Left cardiac atrium (tissue), 4 donors: ENCODE results near the gene ITGAD. TPM values are rescaled to one million over a fixed set of nuclear protein-coding genes. Genes with fewer than 3 reads are reported as not detected.

Experiments
- ATAC-seq, 2 donors: fragments of 200-7000 bp; cut with Tn5 transposase; one replicate each; pipeline ENCODE4 v1.9.1; 2020; ENCODE audit warnings: mild to moderate bottlenecking in 2 of 2, moderate library complexity in 2 of 2
- DNase-seq: peaks from one replicate; pipeline ENCODE4 v3.0.0-alpha.2; 2020
- intact Hi-C, 2 donors: fragments of 100-400 bp; cut with DNase I; formaldehyde crosslinking; loops; one replicate each; pipeline versions ENCODE4 v1.14.1 to v1.15.1; 2022 to 2023
- total RNA-seq, 2 donors: library from RNA; stranded (reverse); fragmentation: NEBNext Ultra II Directional; extraction: Animal tissue kit (Norgen Biotek cat#: 25700); gene quantifications; one replicate each; pipeline ENCODE4 v1.2.1, GENCODE V29; 2021
- donor health status: DM: no; HTN: yes; CAD: no.
- donor health status: DM: no; HTN: yes; CAD: no; lungs with severe emphysema.
- donor health status: DM: yes; HTN: yes; CAD: no.
- donor health status: Dilated cardiomyopathy.

ITGAD gene
- total RNA-seq, 2 donors from 2014 or later, result 0.24 TPM; not detected in 1

DNA sequence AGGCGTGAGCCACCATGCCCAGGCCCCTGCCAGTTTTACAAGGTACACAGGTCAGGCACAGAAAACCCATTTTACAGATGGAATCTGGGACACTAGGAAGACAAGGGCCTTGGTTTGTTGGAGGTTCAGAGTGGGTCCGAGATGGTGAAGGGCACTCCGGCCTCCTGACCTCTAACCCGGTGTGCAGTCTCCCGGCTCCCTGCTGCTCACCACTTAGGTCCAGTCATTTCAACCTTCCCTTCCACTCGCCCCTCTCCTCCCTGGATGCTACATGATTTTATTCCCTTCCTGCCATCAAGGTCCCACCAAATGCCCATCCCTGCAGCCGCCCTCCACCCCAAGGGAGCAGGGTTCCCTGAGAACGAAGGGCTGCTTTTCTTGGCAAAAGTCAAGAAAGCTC is 29.4 kb upstream of the ITGAD start:
- intact Hi-C loops, result no loop called here
- ATAC-seq, result no peak
- no peak for DNase-seq

DNA sequence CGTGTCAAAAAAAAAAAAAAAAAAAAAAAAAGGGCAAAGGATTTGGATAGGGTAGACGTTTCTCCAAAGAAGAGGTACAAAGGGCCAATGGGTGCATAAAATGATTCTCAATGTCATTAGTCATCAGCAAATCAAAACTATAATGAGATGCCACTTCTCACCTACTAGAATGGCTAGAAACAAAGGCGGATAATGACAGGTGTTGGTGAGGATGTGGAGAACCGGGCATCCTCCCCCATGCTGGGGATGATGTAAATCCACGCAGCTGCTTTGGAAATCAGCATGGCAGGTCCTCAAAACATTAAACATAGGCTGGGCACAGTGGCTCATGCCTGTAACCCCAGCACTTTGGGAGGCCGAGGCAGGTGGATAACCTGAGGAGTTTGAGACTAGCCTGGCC is 28.7 kb upstream of the ITGAD start:
- intact Hi-C loops, result no loop called here
- DNase-seq (no peak), ATAC-seq (no peak)

DNA sequence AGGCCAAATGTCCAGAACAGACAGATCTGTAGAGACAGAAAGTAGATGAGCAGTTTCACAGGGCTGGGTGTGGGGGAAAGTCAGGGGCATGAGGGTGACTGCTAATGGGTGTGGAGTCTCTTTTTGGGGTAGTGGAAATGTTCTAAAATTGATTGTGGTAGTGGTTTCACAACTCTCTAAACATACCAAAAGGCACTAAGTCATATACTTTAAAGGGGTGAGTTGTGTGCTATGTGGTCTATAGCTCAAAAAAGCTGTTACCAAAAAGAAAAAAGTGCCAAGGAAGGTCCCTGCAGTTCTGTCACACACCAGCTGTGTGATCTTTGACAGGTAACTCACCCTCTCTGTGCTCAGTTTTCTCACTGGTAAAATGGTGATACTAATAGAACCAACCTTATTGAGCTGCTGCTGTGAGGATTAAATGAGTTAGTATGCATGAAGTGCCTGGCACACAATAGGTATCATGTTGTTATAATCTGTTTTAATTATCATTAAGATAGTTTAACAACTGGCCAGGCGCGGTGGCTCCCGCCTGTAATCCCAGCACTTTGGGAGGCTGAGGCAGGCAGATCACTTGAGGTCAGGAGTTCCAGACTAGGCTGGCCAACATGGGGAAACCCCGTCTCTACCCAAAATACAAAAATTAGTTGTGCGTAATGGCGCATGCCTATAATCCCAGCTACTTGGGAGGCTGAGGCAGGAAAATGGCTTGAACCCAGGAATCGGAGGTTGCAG is 27.8 kb upstream of the ITGAD start:
- no peak for DNase-seq
- ATAC-seq, result no peak
- intact Hi-C loops, result no loop called here

DNA sequence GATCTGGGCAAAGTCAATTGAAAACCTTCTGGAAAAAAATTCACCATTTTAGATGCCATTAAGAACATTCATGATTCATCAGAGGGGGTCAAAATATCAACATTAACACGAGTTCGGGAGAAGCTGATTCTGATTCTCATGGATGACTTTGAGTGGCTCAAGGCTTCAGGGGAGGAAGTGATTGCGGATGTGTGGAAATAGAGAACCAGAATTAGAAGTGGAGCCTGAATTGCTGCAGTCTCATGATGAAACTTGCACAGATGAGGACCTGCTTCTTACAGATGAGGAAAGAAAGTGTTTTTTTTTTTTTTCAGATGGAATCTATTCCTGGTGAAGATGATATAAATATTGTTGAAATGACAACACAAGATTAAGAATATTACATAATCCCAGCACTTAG is 25.3 kb upstream of the ITGAD start:
- intact Hi-C loops, result no loop called here
- ATAC-seq (peak in 1 of 2 donors; percentile 29), DNase-seq (no peak)

DNA sequence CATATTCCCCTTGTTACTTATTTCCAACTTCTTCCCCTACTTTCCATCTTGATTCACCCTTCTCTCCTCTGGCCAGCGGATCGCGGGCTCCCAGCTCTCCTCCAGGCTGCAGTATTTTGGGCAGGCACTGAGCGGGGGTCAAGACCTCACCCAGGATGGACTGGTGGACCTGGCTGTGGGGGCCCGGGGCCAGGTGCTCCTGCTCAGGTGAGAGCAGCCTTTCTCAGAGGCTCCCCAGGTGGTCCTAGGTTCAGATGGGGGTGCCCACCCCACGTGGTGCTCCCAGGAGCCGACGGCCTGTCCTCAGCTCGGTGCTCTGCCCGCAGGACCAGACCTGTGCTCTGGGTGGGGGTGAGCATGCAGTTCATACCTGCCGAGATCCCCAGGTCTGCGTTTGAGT is 22.1 kb upstream of the ITGAD start:
- DNase-seq, result no peak
- intact Hi-C loops, result no loop called here
- ATAC-seq, result no peak

DNA sequence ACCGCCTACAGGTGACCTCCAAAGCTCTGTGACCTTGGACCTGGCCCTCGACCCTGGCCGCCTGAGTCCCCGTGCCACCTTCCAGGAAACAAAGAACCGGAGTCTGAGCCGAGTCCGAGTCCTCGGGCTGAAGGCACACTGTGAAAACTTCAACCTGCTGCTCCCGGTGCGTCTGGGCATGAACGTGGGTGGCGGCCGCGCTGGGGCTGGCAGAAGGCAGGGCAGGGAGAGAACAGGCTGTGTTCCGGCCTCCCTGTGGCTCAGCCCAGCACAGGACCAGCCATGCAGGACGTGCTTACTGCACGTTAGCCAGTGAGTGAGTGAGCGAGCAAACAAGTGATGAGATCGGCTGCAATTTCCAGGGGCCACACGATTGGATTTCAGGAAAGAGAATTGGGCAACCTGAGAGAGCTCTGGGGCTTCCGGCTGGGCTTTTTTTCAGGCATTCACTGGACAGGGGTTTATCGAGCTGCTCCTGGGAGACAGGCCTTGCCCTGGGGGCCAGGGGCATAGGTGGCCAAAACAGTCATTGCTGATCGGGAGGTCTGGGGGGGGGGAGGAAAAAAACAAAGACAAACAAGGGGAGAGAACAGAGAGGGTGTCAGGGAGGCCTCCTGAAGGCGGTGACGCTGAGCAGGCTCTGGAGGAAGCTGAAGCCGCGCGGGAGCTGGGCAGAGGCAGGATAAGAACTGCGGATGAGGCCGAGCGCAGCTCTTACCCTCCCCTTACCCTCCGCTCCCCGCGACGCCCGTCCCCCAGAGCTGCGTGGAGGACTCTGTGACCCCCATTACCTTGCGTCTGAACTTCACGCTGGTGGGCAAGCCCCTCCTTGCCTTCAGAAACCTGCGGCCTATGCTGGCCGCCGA is 21.3 kb upstream of the ITGAD start:
- intact Hi-C loops, result no loop called here
- ATAC-seq (no peak), DNase-seq (no peak)

DNA sequence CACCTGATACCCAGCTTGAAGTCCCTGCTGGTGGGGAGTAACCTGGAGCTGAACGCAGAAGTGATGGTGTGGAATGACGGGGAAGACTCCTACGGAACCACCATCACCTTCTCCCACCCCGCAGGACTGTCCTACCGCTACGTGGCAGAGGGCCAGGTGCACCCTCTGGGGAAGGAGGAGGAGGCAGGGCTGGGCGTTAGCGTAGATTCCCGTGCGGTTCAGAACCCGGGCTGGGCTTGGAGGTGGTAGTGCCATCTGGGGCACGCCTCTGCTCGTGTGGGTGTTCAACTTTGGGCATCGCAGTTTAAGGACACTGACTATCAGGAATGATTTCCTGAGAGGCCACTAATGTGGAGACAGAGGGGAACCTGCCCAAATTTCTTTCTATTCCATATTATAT is 19.9 kb upstream of the ITGAD start:
- ATAC-seq (no peak), DNase-seq (no peak)
- intact Hi-C loops, result no loop called here

DNA sequence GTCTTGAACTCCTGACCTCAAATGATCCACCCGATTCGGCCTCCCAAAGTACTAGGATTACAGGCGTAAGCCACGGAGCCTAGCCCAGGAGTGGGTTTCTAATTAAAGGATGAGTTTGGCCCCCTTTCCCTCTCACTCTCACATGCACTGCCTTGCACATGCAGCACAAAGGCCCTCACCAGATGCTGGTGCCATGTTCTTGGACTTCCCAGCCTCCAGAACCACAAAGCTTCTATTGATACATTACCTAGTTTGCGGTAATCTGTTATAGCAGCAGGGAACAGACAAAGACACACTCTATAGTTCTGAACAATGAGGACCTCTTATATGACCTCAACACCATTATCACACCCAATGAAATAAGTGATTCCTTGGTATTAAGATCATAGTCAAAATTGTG is 17.9 kb upstream of the ITGAD start:
- ATAC-seq, result no peak
- no peak for DNase-seq
- intact Hi-C loops, result no loop called here

DNA sequence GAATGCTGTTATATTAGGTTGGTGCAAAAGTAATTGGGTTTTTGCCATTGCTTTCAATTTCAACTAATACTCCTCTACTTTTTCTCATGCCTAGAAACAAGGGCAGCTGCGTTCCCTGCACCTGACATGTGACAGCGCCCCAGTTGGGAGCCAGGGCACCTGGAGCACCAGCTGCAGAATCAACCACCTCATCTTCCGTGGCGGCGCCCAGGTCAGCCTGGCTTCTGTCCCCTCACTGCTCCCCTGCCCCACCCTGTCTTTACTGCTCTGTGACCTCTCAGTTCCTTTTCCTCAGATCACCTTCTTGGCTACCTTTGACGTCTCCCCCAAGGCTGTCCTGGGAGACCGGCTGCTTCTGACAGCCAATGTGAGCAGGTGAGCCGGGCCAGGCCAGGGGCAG is 16.4 kb upstream of the ITGAD start:
- no peak for DNase-seq
- no peak for ATAC-seq
- intact Hi-C loops, result no loop called here

DNA sequence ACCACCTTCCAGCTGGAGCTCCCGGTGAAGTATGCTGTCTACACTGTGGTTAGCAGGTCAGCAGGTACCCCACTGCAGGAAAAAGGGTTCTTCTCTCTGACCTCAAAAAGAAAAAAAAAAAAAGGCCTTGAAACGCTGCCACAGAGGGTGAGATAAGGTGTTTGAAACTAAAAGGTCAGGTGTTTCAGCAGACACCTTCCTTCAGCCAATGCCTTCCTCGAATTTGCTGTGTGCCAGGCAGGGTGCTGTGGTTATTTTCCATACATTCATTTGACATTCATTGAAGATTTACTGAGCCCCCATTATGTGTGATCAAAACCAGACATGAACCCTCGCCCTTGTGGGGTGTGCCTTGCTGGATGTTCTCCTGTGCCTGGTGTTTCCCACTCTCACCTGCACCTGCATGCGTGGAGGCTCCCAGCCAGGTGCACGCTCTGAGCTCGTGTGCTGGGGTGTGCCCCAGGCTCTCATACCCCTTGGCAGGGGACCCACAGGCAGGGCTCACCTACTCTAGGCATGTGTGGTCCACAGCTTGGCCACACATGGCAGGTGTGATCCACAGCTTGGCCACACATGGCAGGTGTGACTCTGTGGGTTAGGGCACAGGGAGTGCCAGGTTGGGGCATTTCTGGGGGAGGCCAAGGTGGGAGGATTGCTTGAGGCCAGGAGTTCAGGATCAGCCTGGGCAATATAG is 15.8 kb upstream of the ITGAD start:
- ATAC-seq, result no peak
- intact Hi-C loops, result no loop called here
- no peak for DNase-seq

DNA sequence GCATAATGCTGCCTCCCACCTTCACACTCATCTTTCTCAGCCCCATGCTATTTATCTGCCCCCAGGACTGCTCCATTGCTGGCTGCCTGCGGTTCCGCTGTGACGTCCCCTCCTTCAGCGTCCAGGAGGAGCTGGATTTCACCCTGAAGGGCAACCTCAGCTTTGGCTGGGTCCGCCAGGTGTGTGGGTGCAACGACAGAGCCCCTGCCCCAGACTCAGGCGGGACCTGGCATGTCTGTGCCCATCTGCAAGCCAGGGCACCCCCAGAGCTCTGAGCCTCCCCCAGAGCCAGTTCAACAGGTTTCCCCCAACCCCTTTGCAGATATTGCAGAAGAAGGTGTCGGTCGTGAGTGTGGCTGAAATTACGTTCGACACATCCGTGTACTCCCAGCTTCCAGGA is 12.9 kb upstream of the ITGAD start:
- DNase-seq (no peak), ATAC-seq (no peak)
- intact Hi-C loops, result no loop called here

DNA sequence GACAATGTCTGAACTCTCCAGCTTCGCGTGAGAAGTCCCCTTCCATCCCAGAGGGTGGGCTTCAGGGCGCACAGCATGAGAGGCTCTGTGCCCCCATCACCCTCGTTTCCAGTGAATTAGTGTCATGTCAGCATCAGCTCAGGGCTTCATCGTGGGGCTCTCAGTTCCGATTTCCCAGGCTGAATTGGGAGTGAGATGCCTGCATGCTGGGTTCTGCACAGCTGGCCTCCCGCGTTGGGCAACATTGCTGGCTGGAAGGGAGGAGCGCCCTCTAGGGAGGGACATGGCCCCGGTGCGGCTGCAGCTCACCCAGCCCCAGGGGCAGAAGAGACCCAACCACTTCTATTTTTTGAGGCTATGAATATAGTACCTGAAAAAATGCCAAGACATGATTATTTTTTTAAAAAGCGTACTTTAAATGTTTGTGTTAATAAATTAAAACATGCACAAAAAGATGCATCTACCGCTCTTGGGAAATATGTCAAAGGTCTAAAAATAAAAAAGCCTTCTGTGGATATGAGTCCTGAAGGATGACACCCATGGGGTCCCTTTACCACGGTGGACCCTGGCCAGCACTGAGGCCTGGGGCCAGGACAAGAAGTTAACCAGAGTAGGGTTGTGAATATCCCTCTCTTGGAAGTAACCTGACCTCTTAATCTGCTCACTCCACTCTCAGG is 10.5 kb upstream of the ITGAD start:
- ATAC-seq, result peak; percentile 83 to 86
- intact Hi-C loops, result no loop called here
- DNase-seq, result peak; percentile 64

DNA sequence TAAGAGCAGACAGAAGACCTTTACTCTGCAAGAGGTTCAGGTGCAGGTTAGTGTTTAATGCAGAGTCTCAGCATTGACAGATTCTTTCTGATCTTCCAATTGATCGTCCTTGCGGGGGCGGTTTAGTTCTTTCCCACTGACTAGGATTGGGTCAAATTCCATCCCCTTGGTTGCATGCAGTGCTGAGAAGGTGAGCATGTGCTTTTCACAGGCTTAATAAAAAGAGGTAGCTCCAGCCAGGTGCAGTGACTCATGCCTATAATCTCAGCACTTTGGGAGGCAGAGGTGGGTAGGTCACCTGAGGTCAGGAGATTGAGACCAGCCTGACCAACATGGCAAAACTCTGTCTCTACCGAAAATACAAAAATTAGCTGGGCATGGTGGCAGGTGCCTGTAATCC is 7.5 kb upstream of the ITGAD start:
- ATAC-seq (no peak), DNase-seq (no peak)
- intact Hi-C loops, result no loop called here

DNA sequence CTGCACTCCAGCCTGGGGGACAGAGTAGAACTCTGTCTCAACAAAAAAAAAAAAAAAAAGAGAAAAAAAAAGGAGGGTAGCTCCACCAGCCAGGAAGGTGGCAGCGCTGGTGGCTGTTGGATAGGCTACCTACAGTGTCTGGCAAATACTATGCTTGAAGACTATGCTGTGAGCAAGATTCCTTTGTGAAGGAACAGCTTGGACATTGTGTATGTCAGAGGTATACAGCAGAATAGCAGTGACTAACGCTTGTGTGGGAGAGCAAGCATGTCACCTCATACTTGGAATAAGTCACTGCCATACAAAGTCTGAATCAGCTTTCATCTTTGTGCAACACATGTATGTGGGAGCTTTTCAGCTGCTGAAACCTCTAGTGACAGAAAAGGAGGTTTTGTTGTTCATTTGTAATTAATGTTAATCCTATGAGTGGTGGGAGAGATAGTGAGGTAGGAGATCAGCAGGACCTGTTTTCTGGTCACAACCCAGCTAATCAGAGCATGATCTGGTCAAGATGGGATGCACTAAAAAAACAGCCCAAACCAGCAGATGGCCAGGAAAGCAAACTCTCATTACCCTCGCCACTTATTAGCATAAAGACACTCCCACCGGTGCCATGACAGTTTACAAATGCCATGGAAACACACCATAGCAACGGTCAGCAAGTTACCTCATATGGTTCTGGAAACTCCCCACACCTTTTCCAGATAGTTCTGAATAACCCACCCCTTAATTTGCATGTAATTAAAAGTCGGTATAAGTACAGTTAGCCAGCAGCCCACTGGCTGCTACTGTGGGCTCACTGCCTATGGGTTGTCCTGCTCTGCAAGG is 6.8 kb upstream of the ITGAD start:
- intact Hi-C loops, result no loop called here
- ATAC-seq (peak in 1 of 2 donors; percentile 47), DNase-seq (no peak)

DNA sequence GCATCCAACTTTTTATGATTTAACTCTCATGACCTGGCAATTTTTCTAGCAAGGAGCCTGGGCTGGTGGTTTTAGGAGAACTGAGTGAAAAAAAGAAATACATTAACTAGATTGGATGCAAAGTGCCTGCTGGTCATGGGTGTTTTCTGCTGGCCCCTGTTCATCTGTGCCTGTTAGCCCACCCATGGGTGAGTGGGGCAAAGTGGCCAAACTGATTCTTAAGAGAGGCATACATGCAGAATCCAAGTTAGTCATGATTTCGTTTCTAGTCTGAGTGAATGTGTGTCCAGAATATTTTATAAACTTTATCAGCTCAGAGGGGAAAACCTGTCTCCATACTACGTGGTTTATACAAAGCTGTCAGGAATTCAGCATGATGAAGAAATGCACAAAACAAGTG is 4.6 kb upstream of the ITGAD start:
- ATAC-seq (no peak), DNase-seq (no peak)
- intact Hi-C loops, result no loop called here

DNA sequence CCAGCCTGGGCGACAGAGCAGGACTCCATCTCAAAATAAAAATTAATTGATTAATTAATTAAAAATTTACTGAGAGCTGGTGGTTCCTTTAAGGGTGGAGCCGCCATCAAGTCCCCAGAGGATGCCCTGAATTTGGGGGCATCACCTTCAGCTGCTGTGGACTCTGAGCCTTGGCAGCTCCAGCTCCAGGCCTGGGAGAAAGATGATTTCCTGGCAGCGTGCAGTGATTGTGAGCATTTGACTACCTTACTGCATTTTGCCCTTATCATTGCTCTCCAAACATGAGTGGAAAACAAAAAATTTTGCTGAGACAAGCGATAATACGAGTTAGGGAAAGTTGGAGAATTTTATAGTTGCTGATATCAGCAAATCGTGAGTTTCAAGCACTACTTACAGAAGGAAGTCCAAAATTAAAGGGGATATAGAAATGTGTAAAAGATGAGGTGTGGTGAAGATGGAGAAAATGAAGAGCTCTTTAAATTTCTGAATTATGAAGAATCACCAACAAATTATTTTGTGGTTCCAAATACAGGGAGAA is 2.6 kb upstream of the ITGAD start:
- ATAC-seq (no peak), DNase-seq (no peak)
- intact Hi-C loops, result no loop called here

DNA sequence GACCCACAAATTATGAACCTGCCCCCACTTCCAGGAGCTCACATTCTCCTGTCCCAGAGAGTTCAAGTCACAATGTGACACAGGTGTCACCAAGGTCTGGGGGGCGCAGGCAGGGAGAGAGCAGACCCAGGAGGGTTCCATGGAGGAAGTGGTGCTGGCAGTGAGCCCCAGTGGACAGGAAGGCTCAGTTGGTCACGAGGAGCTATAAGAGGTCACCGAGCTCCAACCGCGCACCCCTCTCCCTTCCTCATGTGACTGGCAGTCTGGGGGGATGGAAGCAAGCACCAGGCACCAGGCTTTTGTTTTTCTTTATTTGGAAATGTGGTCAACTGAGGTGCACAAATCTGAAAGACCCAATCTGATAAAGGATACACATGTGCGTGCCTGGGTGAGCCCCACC is 2.5 kb downstream of the ITGAD start:
- DNase-seq (no peak), ATAC-seq (peak; percentile 47 to 50)
- intact Hi-C loops, result no loop called here

DNA sequence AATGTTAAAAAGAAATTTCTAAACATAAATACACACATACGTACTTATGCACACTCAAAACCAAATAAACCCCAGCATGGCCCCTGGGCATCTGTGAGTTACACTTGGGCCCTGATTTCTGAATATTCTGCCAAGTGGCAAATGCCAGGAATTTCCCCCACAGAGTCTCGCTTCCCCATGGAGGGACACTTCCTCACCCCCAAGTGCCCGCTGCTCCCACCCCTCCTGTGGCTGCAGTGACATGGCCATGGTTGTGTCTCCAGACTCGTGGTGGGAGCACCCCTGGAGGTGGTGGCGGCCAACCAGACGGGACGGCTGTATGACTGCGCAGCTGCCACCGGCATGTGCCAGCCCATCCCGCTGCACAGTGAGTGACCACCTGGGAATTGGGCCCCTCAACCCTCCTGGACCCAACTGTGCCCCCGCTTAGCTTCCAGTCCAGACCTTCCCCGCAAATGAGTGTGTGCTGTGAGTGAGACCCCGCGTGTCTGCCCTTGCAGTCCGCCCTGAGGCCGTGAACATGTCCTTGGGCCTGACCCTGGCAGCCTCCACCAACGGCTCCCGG is 4.0 kb downstream of the ITGAD start:
- no peak for DNase-seq
- intact Hi-C loops, result no loop called here
- ATAC-seq, result no peak
